Right lobe of liver (tissue), 4 donors: ENCODE measurements around the gene SHD.

Source experiments
- CTCF ChIP-seq, 4 donors: fragments of 200-600 bp in 3 of 4; fragments of 450-650 bp in 1 of 4; IDR thresholded peaks; one replicate each; pipeline versions ENCODE4 v1.5.1 to v1.8.0; 2016 to 2022; ENCODE audit warnings: antibody characterized with exemption in 4 of 4, mild to moderate bottlenecking in 2 of 4
- POLR2A ChIP-seq: fragments of 450-650 bp; IDR thresholded peaks from one replicate; pipeline ENCODE4 v1.6.1; 2017; ENCODE audit warnings: antibody characterized with exemption, mild to moderate bottlenecking
- donor health status: DM: no; HTN: no; CAD: no.
- donor health status: DM: no; HTN: no; CAD: no.
- donor health status: DM: no; HTN: yes; CAD: no.

DNA sequence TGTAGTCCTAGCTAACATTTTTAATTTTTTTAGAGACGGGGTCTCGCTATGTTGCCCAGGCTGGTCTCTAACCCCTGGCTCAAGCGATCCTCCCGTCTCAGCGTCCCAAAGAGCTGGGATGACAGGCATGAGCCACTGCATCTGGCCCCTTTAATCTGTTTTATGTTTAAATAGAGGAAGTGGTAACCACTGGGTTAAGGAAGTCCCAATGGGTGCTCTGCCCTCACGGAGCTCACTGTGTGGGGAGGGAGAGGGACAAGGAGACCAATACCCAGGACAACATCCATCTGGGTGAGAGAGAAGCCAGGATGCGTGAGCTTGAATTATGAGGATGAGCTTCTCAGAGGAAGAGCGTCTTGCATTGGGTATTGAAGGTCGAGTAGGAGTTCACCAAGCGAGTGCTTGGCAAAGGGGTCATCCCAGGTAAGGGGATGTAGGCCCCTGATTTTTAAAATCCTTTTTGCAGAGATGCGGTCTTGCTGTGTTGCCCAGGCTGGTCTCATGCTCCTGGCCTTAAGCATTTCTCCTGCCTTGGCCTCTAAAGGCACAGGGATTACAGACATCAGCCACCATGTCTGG lies 18.4 kb upstream of the SHD start:
- TF ChIP-seq CTCF (IDR thresholded peaks at IDR 0.05) (no peak), POLR2A (no peak)
